HG03378 (cell line): Measurements from ENCODE around the gene PRXL2B.
"Not testable (repeated sequence)": the region's sequence is repeated elsewhere in the genome, so short reads cannot be mapped to it uniquely, and the experiment has no call there.

Experiments
- ATAC-seq: cut with Tn5 transposase; IDR thresholded peaks from one replicate; pipeline ENCODE4 v1.9.1; 2021; ENCODE audit warnings: mild to moderate bottlenecking, moderate library complexity; ENCODE audit not compliant: unreplicated experiment

The PRXL2B gene

DNA sequence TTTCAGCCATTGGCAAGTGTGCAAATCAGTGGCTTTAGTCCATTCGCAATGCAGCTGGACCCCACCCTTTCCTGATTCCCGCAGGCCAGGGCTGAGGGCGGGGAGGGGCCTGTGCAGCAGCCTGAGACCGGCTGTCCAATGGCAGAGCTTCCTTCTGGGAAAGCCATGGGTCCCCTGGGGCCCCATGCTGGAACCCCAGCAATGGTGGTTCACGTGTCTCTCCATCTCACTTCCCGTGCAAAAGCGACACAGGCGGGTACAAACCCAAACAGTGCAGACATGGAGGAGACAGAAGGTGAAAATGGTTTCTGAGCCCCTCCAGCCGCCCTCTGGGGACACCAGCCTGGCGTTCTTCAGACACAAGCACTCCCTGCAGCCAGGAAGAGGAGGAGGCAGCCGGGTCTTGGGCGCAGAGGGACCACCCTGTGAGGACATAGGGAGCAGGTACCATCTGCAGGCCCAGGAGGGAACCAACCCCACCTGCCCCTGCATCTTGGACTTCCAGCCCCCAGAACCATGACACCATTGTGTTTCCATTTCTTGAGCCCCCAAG, 36.2 kb upstream of the PRXL2B start:
- not testable (repeated sequence) for ATAC-seq

DNA sequence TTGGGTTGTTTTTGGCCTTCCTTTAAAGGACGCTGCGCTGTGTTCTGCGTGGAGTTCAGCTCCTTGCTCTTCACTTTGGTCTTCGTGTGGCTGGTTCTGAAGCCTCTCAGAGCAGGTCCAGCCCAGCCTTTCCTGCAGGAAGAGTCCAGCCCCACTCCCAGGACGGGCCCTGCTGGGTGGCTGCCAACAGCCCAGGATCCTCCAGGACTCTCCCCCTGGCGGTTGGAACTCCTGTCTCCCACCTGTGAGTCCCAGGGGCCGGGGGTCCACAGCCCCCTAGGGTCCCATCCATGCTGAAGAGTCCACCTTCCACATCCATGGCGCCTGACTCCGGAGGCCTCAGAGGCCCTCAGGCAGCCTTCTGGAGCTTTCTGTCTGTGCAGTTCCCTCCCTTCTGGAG, 35.0 kb upstream of the PRXL2B start:
- ATAC-seq = not testable (repeated sequence)

DNA sequence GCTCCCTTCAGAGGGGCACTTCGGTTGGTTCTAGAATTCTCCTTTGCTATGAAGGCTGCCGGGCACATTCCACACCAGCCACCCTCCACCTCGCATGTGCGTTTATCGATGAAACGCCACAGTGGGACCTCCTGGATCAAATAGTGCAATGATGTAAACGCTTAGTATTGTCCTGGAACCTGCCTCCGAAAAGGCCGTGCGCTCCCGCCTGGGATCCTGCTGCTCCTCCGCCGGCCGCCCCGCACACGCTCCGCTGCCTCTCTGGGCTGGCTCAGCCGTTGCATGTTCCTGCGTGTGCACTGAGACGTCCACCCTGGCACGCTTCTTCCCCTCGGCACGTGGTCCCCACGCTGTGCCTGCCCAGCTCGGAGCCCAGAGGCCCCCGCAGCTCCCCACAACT, 34.4 kb upstream of the PRXL2B start:
- ATAC-seq = no peak

DNA sequence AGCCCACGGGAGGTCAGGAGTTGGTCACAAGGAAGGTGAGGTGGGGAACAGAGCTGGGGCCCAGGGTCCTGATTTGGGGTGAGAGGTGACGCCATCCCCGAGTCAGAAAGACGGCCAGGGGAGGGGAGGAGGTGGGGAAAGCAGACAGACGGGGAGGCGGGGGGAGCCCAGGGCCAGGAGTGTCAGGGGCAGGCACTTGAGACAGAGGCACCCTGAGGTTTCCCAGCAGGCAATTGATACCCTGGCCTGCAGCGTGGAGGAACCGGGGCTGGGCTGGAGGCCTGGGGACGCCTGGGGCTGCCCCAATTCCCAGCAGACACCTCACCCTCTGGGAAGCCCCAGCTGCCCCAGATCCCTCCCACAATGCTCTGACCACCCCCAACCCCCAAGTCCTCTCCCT, 33.5 kb upstream of the PRXL2B start:
- not testable (repeated sequence) for ATAC-seq

DNA sequence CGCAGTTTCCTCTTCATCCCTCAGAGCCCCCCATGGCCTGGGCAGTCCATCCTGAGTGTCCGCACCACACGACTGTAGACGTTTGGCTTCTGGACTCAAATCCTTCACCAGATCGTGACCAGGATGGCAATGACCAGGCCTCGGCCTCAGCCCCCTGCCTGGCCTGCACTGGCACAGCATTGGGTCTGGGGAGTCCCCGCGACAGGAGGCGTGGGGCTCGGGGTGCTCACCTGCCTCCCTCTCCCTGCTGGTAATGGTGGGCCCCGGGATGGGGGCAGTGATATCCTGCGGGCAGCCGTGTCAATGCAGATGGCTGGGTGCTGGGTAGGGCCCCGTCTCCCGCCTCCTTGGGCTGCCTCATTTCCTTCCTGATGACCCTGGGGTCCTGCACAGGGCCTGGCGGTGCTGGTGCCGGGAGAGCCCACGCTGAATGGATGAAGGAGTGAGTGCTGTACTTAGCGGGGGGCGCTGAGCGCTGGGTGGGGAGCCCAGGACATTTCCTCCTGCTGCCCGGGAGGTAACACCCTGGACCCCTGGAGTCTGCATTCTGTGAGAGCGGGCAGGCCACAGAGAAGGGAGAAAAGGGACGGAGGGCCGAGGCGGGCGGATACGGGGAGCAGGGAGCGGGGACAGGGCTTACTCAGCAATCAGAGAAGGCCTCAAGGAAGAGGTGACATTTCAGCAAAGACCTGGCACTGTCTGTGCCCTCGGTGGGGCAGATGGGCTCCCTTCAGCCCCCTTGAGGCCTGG, 32.5 kb upstream of the PRXL2B start:
- no peak for ATAC-seq

DNA sequence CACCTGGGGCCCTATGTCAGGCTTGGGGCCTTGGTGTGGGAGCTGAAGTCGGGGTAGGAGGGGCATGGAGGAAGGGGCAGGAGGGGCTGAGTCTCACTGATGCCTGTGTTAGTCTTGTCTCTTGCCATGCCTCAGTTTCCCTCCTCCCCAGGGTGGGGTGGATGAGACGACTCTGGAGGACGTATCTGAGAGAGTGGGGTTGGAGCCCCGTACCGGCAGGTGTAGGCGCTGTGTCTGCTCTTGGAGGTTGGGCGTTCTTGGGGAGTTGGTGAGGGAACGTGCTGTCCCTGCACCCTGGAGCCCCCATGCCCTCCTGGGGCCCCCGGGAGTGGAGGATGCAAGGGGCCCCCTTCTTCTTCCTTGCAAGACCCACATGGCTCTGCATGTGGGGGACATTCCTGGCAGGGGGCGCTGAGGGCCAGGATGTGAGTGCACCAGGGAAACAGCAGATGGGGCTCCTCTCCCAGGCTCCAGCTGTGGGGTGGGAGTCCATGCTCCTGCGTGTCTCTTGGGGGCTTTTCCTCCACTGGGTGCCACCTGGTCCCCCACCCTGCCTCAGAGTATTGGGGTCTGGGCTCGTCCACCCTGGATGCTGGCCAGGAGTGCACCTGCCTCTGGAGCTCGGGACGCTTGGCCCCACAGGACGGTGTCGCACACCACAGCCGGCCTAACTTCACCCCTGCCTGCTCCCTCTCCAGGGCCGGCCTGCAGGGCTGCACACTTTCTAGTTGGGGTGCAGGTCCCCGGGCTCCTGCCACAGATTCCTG, 31.8 kb upstream of the PRXL2B start:
- ATAC-seq = no peak

DNA sequence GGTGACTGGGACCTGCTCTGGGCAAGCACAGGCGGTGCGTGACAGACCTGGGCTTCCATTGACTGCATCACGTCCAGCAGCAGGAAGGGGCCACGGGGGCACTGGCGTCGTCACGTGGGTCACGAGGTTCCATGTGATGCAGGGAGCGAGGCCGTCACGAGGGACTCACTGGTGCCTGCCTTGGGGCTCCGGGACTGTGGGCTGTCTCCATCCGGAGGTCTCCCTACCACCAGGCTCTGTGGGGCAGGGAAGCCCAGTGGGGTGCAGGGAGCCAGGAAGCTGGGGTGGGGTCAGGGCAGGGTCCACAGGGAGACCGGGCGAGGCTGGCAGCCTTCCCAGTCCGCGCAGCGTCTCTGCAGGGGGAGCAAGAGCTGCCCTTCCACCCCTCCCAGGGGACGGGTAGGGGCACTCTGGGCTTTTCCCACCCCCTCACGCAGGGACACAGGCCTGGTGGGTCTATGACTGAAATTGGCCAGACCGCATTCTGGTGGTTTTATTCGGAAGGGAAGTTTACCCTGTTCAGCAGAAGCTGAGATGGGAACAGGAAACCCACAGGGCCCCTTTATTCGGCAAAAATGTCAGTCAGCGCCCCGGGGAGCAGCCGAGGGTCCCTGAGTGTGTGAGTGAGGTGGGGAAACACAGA, 30.8 kb upstream of the PRXL2B start:
- no peak for ATAC-seq

DNA sequence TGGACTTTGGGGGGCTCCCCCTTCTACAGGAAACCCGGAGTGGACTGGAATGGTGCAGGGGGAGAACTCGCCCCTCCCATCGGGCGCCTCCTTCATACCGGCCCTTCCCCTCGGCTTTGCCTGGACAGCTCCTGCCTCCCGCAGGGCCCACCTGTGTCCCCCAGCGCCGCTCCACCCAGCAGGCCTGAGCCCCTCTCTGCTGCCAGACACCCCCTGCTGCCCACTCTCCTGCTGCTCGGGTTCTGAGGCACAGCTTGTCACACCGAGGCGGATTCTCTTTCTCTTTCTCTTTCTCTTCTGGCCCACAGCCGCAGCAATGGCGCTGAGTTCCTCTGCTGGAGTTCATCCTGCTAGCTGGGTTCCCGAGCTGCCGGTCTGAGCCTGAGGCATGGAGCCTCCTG, 30.3 kb upstream of the PRXL2B start, which contains the start of gene TNFRSF14:
Gene TNFRSF14 (plus strand): TSS at position 95 of the 401 bp plus-strand sequence. CDS start 294 bp downstream, at position 389.
- no peak for ATAC-seq

DNA sequence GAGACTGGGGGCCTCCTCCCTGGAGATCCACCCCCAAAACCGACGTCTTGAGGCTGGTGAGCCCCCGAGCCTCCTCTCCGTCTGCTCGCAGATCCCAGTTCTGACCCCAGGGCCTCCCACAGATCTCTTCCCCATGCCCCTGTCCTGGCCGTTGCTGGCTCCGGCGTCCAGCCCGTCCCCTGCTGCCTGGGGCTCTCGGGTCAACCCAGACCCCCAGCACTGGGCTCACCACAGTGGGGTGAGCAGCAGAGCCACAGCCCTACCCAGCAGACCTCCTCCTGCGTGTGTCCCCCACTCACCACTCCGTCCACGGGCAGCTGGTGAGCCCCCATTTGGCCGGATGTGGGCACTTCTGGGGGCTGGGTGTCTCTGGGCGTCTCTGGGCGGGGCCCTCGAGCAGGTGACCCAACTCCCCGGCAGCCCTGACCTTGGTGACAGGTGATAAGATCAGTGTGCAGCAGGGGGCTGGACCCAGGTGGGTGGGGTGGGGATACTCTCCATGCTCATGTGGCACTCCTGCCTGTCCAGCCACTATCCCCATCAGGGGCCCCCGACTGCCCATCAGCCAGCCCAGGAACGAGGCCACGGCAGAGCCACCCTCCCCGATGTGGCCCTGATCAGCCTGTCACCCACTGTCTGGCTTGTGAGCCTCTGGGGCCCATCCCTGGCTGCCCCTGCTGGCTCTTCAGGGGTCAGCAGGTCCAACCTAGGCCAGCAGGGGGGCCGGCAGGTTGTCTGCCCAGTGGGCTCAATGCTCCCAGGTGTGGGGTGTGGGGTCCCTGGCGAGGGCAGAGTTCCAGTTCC, 29.7 kb upstream of the PRXL2B start:
- ATAC-seq = no peak

DNA sequence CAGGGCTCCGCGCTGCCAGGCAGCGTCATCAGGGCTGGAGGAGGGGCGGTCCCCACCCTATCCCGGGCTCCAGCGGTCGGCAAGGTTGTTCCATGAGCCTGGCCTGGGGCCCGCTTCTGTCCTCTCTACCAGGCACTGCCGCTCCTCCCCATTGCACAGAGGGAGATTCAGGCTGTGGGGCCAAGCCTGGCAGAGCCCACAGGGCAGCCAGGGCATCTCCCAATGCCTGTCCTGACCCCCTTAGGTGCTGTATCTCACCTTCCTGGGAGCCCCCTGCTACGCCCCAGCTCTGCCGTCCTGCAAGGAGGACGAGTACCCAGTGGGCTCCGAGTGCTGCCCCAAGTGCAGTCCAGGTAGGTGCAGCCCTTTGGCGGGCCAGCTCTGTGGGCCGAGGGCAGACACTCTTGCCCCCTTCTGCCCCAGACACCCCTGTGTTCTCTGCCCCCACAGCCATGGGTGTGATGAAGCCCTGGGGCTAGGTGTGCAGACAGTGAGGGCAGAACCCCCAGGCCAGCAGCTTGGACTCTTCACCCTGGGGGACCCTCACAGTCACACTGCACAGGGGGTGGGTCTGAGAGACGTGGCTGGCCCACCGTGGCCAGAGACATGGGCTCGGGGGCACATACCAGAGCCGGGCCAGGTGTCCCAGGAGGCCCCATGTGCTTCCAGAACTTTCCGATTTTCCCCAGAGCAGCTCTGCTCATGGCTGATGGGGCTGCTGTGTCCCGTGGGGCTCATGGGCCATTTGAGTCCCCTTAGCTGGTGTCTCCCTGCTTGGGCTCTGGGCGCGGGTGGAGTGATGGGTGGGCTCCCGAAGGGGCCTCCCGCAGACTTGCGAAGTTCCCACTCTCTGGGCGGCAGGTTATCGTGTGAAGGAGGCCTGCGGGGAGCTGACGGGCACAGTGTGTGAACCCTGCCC, 28.8 kb upstream of the PRXL2B start:
- no peak for ATAC-seq

DNA sequence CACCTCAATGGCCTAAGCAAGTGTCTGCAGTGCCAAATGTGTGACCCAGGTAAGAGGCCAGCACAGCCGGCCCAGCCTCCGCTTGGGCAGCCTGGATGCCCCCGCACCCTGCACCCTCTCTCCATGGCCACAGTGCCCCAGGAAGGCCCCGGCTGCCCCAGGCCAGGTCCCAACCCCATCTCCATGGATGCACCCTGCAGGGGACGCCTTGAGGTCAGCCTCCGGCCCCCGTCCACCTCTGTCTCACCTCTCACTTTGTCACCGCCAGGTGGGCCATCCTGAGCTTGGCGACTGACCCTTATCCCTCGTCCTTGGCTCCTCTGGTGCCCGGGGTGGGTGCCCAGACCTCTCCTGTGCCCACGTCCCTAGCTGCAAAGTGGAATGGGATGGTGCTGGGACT, 28.2 kb upstream of the PRXL2B start:
- no peak for ATAC-seq

DNA sequence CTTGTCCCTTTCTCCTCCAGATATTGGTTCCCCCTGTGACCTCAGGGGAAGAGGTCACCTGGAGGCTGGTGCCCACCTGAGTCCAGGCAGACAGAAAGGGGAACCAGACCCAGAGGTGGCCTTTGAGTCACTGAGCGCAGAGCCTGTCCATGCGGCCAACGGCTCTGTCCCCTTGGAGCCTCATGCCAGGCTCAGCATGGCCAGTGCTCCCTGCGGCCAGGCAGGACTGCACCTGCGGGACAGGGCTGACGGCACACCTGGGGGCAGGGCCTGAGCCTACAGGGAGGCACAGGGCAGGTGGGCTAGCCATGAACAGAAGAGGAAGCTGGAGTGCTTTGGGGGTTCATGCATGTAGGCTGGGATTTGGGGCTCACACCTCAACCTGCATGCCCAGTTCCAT, 27.7 kb upstream of the PRXL2B start:
- ATAC-seq = no peak

DNA sequence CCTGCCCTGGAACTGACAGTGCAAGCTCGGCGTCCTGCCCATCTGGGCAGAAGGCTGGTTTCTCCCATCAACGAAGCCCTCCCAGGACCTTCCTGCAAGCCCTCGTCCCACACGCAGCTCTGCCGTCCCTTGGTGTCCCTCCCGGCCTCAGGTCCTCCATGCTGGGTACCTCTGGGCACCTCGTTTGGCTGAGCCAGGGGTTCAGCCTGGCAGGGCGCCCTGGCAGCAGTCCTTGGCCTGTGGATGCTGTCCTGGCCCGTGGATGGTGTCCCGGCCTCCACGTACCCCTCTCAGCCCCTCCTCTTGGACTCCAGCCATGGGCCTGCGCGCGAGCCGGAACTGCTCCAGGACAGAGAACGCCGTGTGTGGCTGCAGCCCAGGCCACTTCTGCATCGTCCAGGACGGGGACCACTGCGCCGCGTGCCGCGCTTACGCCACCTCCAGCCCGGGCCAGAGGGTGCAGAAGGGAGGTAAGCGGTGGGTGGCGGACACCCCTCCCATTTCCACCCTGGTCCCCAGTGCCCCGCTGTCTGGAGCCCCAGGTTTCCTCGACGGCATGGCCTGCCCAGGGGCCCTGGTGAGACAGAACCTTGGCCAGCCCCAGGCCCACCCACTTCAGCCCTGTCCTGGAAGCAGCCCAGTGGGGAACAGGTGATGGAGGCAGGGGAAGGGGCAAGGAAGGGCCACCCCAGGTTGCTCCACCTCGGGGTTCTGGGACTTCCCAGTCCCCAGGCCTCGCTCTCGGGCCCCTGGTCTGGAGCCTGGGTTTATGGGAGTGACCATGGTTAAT, 26.9 kb upstream of the PRXL2B start:
- ATAC-seq = no peak

DNA sequence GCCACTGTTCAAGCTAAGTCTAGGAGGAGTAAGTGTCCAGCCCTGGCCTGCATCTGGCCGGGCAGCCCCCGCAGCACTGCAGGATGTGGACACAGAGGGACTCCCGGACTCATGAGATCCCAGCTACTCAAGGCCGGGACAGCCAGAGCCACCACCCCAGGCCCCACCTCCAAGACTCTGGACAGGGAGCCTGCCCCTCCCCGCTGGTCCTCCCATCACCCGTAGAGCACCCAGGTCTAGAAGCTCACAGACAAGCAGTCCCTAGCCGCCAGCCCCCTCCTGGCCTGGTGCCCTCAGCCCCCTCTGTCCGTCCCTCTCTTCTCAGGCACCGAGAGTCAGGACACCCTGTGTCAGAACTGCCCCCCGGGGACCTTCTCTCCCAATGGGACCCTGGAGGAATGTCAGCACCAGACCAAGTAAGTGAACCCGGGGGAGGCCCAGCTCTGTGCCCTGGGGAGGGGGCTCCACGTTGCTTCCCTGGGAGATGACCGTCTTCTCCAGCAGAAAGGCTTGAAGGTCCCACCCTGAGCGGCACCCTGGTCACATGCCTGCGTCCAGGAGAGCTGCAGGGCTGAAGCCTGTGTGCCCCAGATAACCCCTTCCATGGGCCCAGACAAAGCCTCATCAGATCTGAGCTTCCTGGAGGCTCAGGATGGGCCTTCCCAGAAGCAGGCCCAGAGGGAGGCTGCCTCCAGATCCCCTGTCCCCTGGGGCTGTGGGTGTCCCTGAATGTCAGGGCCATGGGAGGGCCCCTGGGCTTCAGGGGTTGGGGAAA, 26.1 kb upstream of the PRXL2B start:
- no peak for ATAC-seq

DNA sequence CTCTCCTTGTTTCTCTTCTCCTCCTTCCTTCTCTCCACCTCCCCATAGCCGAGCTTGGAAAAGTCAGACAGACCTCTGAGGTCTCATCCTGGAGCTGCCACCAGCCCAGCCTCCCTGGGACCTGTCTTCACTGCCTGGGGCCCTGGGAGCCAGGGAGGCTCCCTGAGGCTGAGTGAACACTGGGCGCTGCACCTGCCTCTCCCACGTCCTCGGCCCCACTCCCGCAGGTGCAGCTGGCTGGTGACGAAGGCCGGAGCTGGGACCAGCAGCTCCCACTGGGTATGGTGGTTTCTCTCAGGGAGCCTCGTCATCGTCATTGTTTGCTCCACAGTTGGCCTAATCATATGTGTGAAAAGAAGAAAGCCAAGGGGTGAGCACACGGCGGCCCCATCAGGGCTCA, 25.1 kb upstream of the PRXL2B start:
- no peak for ATAC-seq

DNA sequence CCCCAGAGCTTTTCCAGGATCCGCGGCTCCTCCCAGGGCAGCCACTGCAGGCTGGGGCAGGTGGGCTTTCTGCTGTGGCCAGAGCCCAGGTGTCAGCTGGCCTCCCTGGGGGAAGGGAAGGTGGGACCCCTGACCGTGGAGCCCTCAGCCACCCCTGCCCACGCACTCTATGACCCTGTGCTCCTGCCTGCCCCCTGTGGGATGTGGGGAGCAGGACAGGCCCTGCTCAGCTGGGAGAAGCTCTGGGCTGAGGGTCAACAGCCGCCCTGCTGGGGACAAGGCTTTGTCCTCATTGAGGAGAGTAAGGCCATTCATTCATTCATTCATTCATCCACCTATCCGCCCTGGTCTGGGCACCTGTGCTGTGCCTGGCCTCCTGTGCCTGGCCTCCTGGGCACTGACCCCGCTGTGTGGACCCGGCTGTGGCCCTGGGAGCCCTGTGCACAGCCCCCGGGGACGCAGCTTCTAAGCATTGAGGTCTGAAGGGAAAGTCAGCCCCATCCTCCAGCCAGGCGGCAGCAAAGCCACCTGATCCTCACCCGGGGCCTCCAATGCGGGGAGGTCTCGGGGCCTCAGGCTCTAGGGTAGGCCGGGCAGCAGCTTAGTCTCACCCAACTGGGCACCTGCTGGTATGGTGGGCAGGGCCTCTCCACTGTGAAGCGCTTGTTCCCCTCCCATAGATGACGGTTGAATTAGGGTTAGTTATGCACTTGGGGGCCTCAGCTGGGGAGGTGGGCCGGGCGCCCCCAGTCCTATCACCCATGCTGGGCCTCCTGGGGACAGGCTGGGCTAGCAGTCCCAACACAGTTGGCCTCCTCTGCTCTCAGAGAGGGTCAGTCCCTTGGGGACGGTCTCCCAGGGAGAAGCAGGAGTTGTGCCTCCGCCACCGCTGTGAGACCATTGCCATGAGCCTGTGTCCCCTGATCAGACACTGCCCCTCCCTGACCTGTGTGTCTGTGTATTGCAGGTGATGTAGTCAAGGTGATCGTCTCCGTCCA, 24.4 kb upstream of the PRXL2B start:
- ATAC-seq = no peak

DNA sequence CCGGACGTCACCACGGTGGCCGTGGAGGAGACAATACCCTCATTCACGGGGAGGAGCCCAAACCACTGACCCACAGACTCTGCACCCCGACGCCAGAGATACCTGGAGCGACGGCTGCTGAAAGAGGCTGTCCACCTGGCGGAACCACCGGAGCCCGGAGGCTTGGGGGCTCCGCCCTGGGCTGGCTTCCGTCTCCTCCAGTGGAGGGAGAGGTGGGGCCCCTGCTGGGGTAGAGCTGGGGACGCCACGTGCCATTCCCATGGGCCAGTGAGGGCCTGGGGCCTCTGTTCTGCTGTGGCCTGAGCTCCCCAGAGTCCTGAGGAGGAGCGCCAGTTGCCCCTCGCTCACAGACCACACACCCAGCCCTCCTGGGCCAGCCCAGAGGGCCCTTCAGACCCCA, 23.4 kb upstream of the PRXL2B start:
- ATAC-seq = no peak
